UCSD-AML1 (cell line): ENCODE results near the gene PIP5K1B.

ENCODE experiments used
- DNase-seq: peaks from one replicate; lab custom pipeline; 2025; ENCODE audit not compliant: unreplicated experiment; lab: John Stamatoyannopoulos, UW

Gene PIP5K1B

DNA sequence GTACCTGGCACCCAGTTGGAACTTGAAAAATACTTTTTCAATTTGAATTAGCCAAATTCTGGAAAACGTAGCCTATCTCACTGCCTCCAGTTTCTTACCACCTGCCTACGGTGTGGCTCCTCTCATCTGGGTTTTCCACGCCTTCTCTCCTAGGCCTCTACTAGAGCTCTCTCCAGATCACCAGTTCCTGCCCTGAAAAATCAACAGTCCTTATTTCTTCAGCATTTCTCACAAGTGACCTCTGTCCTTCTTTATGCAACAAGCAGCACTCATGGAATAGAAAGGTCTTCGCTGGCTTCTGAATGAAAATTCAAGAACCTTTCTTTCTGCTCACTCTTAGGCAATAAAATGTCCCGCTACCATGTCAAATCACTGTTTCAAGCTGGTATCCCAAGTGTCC lies 64.8 kb downstream of the PIP5K1B start:
- no peak for DNase-seq

DNA sequence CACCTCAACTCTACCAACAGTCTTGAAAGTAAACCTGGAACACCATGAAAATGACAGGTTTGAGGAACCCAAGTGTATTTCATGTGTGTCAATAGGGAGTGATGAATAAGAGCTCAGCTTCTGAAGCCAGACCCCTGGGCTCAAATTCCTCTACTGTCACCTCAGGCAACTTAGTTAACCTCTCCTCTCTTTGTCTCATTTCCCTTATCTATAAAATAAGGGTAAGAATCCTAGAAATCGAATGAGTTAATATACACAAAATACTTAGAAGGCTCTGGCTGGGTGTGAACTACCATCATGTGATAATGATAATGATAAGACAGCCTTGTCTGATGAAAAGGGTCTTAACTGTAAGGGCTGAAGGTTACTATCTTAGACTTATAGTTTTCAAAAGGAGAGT lies 66.3 kb downstream of the PIP5K1B start:
- DNase-seq: no peak

DNA sequence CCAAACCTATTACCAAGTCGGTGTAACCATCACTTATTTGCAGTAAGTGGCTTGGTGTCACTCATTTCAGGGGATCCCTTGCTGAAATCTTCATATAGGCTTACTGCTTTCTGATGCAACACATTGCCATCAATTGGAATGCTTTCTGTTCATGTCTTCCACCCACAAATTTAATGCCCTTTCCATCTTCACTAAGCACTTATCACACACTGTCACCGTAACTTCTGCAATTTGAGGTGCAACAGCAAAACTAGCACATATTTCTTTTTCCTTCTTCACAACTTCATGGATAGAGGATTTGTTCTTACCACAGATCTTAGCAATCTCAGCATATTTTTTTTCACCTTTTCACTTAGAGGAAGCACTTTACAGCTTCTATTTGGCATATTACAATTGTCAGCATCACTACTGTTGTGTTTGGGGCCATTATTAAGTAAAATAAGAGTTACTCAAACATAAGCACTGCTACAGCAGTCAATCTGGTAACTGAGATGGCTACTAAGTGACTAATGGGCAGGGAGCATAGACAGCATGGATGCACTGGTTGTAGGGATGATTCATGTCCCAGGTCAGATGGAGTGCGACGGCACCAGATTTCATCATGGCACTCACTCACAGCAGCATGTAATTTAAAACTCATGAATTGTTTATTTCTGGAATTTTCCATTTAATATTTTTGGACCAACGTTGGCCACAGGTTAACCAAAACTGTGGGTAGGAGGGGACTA lies 70.1 kb downstream of the PIP5K1B start:
- DNase-seq: no peak

DNA sequence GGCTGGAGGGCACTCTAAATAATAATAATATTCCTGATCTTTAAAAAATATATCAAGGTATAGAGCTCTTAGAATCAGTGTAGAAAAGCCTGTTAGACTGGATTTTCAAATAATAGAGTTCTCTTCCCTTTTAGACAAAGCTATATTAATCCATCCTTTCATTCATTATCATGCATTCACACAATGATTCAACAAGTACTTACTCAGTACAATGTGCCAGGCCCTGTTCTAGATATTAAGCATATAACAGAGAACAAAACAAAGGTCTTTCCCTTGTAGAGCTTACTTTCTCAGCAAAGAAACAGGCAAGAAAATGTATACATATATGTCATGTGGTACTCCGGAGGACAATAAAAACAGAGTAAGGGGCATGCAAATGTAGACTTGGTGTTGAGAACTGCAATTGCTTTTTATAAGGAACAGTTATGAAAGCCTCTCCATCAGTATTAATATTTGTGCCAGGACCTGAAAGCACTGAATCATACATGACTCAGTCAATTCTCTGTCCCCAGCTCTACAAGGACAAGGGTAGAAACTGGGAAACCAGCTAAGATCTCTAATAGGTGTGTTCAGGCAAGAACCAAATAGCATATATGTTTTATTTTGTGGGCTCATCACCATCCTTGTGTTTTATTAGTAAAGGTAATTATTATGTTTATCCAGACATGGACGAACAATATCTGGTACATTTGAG lies 72.2 kb downstream of the PIP5K1B start:
- no peak for DNase-seq

DNA sequence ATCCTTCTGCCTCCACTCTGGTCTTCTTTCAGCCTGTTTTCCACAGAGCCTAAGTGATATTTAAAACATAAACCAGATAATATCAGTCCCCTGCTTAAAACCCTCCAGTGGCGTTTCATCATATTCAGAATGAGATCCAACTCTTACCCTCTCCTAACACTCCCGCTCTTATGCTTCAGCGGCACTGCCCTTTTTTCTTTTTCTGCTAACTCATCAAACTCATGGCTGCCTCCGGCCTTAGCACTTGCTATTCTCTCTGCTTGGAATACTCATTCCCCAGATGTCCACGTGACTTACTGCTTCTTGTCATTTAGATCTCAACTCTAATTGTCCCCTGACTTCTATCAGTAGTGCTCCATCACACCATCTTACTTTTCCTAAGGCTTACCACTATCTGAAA lies 73.6 kb downstream of the PIP5K1B start:
- no peak for DNase-seq

DNA sequence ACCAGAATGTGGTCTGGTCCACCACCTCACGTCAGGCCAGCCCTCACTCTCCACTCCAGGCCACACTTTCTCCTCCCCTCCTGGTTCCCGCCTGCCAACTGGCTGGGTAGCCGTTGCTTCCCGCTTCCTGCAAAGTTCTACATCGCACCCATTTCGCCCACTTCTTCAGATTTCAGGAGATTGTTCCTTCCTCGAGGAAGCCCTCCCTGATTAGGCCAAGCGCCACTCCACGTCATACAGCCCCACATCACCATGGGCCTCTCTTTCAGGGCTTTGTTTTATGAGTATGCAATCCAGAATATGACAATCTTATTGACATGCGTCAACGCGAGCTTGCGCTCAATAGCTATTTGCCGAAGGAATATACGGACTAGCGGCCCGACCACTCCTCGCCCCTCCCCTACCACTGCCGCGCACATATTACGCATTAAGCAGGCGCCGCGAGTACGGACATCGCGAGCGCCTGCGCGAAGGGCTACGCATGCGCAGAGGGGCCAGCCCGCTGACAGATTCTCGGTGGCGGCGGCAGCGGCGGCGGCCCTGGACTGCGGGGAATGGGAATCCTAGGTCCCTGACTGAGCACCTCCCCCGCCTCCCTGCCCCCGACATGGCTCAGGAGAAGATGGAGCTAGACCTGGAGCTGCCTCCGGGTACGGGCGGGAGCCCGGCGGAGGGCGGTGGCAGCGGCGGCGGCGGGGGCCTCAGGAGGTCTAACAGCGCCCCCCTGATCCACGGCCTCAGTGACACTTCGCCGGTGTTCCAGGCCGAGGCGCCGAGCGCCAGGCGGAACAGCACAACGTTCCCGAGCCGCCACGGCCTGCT lies 74.7 kb downstream of the PIP5K1B start:
- DNase-seq: peak; percentile 95

DNA sequence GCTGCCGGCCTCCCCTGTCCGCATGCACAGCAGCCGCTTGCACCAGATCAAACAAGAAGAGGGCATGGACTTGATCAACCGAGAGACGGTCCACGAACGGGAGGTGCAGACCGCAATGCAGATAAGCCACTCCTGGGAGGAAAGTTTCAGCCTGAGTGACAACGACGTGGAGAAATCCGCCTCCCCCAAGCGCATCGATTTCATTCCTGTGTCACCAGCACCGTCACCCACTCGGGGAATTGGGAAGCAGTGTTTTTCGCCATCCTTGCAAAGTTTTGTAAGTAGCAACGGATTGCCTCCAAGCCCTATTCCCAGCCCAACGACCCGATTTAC lies 75.3 kb downstream of the PIP5K1B start:
- DNase-seq: no peak

DNA sequence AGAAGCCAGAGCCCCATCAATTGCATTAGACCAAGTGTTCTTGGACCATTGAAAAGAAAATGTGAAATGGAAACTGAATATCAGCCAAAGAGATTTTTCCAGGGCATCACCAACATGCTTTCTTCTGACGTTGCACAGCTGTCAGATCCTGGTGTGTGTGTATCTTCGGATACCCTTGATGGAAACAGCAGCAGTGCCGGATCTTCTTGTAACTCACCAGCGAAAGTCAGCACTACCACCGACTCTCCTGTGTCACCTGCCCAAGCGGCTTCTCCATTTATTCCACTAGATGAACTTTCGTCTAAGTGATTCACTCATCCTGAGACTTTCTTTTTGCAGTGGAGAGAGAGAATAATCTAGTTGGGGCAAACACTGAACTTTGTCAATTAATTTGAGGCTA lies 75.7 kb downstream of the PIP5K1B start:
- no peak for DNase-seq

DNA sequence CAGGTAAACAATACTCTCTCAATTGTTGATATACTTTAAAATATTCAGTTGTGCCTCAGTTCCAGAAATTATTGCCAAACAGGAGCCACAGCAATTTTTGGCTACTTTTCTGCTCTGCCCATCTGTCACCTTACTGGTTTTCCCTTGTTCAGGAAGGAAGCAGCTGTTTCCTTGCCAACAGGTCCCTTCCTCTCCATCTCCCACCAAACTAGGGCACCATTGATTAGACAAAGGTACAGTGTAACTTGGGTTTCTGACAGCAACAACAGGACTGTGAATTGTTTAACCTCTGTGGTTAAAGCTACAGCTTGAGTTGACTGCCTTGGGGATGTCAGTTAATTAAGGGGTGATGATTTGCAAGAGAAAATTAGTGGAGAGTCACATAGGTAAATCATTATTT lies 76.9 kb downstream of the PIP5K1B start:
- no peak for DNase-seq

DNA sequence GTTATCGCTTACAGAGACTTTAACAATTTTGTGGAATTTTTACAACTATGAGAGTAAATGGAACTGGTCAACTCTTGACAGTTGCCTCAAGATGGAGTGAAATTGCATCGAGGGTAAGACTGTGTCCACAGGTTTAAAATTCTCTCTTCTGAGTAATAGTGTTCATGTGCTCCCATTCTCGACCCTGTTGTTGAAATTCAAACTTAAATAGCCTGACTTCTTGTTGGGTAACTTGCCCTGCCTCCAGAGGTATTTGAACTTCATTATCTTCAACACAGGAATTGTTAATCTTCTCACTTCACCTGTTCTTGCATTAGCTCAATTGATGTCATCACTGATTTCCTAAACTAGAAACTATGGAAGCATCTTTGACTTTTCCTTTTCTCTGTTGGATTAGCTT lies 77.5 kb downstream of the PIP5K1B start:
- no peak for DNase-seq

DNA sequence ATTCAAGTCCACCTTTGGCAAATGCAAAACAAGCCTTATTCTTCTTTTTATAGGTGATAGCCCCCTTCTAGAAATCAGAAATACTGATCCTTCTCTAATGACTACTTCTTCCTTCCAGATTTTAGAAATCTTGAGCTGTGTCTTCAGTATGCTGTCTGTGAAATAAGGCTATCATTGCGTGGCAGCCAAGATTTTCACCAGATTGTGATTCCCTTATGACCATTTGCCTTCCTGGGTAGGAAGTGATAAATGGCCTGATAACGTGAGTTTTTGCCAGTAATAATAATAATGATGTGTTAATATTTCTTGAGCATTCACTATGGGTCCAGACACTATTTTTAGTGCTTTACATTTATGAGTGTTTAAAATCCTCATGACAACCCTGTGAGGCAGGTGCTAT lies 80.9 kb downstream of the PIP5K1B start:
- DNase-seq: no peak

DNA sequence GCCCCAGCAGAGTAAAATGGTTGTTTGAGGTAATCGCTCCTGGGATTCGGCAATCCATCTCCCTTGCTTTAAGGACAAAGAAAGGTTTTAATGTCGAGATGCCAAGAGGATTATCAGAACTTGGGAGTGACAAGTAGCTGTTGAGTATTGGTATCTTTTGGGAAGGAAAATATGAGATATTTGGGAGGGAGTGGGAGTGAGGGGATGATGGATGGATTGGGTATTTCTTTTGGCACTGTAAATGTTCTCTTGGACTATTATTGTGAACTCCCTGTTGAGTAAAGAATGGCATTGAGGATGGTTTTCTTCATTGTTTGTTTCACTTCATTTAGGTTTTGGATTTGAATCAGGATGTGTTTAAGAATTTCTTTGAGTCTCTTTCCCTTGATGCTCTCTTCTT lies 86.1 kb downstream of the PIP5K1B start:
- no peak for DNase-seq

DNA sequence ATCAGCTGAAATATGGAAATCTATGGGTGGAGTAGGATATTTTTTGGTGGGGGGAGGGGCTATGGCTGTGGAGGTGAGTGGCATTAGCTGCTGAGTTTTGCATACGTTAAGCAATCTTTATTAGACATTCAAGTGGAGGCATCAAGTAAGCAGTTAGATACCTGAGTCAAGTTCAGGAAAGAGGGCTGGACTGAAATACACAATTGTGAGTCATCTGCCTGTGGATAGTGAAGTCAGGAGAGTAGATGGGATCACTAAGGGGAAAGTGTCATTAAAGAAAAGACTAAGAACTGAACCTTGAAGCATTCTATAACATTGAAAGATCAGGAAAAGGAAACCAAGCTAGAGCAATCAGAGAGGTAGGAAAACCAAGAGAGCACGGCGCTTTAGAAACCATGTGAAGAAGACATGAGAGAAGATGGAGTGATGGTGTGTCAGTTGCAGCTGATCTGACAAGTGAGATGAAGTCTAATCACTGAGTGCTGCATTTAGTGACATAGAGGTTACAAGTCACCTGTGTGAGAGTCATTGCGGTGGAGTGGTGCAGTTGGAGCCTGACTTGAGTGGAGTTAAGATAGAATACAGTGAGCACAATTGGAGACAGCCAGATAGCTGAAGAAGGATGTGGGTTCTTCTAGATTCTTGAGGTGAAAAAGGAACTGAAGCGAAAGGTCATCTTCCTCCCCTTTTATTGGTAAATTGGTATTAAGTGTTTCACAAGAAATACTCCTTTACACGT lies 88.7 kb downstream of the PIP5K1B start:
- DNase-seq: no peak

DNA sequence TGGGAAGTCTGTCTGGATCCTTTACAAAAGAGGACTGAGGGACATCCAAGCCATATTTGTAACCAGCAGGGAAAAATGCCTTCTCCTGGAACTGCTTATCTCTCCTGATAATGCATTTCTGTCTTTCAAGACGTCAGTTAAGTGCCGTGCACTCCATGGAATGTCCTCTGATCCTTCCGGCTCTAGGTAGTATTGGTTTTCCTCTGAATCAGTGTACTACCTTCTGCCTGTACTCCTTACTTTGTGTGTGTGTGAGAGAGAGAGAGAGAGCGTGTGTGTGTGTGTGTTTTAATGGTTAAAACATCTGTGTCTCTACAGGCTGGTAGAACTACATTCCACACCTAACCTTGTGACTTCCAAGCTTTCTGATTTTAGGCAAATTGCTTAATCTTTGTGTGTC lies 89.9 kb downstream of the PIP5K1B start:
- no peak for DNase-seq

DNA sequence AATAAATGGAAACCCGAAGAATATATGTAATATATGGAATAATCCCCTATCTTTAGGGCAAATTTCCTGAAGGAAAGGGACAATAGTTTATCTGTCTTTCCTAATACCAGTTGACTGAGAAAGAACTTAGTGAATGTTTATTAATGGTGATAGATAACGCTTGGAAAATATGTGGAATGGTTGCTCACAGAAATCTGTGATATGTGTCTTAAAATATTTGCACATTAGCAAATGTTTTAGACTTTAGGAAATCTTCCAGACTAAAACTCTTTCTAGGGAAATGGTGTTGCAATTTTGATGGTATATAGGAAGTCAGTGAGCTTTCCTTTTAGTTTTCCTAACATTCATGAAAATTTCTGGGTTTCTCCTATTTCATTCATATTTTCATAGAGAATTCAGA lies 90.4 kb downstream of the PIP5K1B start:
- DNase-seq: no peak

DNA sequence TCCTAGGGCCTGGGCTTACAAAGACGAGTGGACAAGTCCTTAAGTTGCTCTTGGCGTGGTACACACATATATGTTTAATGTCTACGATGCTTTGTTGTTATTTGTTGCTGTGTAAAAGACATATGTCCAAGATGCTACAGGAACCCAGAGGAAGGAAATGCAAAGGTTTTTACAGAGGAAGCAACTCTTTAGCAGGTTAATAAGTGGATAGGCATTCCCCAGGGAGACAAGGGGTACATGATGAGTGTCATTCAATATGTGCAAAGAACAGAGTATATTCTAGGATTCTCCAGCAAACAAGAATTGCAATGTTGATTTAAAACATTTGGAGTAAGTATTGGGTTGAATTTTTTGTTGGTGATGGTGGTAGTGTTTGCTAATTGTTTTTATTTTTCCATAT lies 92.1 kb downstream of the PIP5K1B start:
- DNase-seq: no peak

DNA sequence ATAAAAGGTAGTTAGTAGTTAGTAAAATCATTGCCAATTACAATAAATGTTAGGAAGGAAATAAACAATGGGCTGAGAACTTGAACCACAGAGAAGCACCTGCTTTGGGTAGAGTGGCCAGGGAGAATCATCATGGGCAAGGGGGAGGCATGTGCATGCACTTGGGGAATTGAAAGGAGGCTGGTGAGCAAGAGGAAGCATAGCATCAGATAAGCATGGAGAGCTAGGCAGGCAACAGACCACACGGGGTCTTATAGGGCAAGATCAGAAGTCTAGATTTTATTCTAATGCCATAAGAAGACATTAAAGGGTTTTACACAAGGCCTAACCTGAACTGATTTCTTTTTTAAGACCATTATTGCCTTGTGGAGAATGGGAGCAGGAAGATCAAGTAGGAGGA lies 93.4 kb downstream of the PIP5K1B start:
- DNase-seq: no peak

DNA sequence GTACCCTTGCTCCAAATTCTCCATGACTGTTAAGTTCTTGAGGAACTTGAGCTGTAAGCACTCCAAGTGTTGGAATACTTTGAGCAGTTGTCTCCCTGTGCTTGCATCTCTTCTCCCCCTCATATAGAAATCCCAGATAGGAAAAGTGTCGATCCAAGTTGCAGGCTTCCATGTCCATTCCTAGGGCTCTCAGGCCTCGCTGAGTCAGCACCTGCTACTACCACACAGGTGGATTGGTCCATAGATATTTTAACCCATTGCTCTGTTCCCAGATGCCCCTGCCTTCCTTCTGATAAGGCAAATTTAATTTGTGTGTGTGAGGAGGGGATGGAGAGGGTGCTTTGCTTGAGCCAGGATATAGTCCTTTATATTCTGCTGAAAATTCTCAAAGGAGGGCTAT lies 95.8 kb downstream of the PIP5K1B start:
- no peak for DNase-seq

DNA sequence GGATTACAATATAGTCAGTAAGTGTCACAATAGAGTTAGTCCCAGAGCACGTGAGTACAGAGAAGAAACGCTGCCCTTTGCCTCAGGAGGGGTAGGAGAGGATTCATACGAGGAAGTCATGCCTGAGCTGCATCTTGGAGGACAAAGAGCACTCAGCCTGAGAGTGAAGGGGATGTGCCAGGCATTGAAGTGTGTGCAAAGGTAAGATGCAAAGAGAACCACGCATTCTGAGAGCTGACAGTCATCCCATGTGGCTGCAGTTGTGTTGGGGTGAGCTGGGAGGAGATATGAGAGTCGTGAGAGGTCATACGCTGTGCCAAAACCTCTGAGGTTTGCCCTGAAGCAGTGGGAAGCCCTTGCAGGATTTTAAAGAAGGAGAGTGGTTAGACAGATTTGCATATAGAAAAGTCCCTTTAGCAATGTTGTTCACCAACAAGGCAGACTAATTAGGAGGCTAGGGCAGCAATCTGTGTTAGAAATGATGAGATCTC lies 97.5 kb downstream of the PIP5K1B start:
- no peak for DNase-seq

DNA sequence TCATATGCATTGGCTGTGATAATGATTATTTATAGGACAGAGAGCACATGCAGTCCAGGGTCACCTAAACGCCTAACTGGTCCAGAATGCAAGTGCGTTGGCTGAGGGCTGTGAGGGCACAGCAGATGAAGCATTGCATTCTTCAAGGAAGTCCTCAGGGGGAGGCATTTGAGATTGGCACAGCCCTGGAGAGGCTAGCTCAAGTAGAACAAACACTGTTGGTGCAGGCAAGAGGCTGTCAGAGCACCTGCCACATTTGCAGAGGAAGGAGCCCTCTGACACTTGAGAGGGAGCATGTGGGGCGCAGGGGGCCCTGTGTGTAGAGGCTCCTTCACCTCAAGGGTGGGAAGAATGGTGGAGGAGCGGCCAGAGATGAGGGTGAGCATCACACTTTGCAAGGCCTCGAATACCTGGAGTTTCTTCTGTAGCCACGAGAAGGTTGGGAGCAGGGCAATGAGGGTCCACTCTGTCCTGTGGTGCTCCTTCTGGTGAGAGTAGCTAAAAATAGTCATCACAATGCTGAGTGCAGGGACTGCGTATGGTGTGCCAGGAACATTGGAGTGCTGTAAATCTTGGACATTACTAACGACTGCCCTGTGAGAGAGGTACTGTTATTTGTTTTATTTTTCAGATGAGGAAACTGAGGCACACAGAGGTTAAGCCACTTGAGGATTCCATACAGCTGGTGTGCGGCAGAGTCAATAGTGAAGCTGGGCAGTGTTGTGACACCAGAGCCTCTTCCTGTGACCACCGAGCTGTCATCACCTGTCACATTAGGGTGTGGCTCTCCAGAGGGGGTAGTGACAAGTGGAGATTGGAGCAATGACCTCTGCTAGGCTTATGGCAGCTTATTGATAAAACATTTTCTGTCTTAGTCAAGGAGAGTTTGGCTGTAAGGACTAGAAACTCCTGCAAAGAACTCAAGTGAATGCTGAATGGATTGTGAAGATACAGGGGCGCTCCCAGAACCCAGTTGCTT lies 100.2 kb downstream of the PIP5K1B start:
- no peak for DNase-seq
